HS-27A (cell line): ENCODE data around the gene ZNF423.

Source experiments
- DNase-seq: peaks from one replicate; pipeline ENCODE4 v3.0.0-alpha.2; 2012; ENCODE audit warnings: low read depth, missing footprints

Gene ZNF423

DNA sequence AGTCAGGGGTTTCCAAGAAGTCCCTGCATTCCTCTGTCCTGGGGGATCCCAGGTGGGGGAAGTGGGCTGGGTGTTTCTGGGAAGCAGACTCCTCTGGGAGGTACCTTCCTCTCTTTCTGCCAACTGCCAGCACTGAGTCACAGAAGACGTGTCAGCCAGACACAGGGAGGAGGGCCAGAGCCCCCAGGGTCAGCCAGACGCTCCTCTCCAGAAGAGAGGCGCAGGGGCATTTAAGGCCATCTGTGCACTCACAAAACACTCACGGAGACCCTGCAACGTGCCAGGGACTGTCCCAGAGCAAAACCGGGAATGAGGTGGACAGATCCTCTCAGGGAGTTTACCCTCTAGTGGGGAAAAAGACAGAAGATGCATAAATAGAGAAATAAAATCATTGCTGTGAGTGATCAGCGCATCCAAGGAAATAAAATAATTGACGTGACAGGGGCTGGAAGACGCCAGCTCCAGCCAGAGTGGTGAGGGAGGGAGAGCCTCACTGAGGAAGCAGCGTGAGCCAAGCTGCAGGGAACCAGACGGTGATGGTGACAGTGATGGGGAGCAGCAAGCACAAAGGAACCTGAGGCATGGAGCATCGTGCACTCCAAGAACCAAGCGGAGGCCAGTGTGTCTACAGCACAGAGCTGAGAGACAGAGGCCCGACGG lies 105.4 kb downstream of the ZNF423 start:
- no peak for DNase-seq

DNA sequence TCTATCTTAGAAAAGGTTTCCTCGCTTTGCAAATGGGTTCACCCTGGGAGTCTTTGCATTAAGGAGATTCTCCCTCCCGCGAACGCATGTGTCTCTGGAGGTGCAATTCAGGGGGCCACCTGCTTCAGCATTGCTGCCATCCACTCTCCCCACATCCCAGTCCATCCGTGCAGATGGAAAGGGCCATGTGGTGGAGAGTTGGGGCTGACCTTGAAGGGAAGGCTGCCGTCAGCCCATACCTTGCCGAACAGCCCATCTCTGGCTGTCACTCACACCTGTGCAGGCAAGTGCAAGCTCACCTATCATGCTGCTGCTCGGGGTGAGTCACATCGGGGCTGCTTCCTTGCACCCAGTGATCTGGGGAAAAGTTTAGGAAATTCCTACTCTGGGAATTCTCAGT lies 106.1 kb downstream of the ZNF423 start:
- DNase-seq, result no peak

DNA sequence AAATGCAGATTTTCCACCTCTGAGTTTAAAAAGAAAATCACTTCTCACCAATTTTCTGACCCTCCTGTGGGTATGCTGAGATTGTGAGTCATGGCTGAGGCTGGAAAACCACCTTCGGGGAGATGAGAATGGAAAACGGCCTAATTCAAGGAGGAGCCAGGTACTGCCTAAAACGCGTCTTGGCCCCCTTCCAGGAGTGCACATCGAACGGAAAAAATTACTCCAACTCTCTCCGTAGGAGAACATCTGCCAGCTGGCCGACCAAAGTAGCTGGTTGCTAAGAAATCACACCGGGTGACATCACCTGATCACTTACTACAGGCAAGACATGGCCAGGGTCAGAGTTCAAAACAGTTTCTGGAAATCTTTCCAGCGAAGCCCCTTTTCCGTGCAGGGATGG lies 107.6 kb downstream of the ZNF423 start:
- DNase-seq, result no peak

DNA sequence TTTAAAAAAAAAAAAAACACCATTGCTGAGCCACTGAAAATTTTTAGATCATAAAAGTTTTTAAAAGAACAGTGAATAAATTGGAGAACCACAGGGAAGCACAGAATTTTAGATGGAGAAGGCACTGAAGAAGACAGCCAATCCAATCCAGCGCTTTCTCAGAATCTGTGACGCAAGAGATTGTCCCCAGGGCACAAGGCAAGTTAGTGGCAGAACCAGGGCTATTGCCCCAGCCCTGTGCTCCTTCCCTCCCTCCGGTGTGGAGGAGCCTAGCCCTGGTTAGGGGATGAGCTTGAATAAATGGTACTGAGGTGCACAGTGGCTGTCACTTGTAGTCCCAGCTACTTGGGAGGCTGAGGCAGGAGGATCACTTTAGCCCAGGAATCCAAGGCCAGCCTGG lies 108.3 kb downstream of the ZNF423 start:
- no peak for DNase-seq

DNA sequence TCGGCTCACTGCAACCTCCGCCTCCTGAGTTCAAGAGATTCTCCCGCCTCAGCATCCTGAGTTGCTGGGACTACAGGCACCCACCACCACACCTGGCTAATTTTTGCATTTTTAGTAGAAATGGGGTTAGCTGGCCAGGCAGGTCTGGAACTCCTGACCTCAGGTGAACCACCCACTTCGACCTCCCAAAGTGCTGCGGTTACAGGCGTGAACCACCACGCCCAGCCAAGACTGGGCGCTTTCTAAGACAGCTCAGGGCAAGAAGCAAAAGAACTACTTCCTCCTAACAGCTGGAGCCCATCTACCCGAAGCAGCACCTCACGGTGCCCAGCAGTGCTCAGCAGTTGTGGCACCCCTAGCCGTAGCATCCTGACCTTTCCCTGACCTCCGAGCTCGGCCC lies 109.4 kb downstream of the ZNF423 start:
- DNase-seq, result no peak

DNA sequence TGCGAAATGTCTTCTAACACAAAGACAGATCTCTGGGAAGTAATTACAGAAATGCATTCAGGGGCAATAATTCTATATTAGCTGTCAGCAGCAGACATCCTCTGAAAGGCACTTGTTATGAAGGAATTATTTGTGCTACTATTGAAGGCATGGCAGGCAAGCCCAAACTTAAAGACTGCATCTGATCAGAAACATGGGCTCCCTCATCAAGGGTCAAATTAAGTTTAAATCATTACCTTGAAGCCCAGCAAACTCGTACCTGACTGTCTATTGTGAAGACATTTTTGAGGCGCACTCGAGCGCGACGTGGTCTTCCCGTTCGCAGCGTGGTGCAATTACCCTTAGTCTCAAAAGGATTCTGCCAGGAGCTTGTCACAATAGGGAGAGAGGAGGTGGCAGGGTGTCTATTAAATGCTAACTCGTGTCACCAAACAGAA lies 110.6 kb downstream of the ZNF423 start:
- DNase-seq, result no peak

DNA sequence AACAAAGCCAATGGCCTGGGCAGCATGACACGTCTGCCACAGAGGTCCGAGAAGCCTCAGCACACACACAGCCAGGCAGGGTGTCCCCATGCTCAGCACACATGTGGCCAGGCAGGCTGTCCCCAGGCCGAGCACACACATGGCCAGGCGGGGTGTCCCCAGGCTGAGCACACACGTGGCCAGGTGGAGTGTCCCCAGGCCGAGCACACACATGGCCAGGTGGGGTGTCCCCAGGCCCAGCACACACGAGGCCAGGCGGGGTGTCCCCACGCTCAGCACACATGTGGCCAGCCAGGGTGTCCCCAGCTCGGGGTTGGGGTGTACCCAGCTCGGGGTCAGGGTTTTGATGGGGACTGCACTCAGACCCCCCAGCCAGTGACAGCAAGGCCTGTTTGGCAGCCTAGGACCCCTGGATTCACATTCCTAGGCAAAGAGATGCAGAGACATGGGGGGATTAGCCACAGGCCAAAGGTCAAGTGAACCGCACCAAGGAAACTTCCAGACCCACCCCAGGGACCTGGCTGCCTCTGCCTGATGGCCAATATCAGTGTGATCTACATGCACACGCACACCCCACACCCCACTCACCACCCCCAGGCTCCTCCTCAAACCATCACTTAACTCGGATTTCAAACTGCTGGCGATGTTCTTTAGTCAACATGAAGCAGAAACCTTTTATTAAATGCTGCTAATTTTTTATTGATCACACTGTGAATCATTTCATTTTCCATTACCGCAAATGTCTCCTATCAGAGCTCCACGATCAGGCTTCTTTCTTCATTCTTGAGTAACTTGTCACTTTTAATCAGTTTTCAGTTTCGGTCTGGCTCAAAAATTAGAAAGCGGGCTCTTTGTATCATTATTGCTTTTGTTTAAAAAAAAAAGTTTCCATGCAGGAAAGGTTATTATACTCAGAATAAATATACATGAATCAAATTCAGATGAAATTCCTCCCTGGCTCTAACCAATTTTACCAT lies 111.4 kb downstream of the ZNF423 start:
- no peak for DNase-seq

DNA sequence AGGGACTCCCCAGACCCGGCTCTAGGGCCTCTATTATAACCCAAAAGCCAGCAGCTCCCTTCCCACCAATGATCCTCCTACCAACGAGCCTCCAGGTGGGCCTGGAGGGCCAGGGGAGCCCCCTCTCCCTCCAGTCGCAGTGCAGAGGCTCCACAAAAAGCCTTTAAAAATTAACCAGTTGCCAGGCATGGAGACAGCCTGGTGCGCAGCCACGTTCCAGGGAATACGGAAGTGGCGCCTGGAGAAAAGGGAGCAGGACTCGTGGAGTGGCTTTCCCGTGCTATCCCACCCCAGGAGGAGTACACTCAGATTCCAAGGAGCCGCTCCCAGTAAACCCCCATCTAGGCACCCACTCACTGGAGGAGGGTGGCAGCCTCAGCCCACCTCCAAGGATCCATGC lies 112.3 kb downstream of the ZNF423 start:
- no peak for DNase-seq

DNA sequence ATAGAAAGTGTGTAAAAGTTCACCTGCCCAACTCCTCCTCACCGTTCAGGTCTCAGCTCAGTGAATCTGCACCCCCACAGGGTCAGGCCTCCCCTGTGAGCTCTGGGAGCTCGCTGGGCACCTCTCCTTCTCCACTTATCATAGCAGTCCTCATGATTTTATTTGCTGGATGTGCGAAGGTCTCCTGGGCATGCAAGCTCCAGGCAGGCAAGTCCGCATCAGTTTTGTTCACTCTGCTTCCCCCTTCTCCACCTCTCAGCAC lies 112.8 kb downstream of the ZNF423 start:
- no peak for DNase-seq

DNA sequence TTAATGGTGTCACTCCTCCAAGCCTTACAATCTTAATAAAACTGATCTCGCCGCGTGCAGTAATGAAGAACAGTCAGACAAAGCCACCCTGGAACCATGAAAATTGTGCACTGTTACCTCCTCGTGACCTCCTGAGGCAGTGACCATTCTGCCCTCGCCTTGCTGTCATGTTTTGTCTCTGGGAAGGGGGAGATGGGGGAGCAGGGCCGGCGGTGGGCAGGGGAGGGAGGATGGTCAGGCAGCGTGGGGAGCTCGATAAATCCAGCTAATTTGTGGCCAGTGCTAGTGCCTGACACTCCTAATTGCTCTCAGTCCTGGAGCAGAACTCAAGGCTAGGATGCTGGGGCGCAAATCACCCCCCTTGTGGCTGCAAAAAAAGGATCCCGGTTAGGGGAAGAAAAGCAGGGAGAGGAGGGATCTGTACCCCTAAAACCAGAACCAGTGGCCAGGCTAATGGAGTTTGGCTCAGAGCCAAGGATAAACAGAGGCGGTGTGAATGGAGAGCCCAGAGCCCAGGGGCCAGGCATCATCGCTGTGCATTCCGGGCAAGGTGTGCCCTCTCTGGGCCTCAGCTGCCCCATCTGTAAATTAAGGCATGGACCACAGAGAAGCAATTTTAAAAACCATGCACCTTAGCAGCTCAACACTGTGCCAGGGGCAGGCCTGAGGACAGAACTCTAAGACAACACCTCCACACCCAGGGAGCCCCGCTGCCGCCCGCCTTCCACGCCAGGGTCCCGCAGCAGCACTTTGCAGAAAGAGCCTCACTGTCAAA lies 113.3 kb downstream of the ZNF423 start:
- DNase-seq, result no peak

DNA sequence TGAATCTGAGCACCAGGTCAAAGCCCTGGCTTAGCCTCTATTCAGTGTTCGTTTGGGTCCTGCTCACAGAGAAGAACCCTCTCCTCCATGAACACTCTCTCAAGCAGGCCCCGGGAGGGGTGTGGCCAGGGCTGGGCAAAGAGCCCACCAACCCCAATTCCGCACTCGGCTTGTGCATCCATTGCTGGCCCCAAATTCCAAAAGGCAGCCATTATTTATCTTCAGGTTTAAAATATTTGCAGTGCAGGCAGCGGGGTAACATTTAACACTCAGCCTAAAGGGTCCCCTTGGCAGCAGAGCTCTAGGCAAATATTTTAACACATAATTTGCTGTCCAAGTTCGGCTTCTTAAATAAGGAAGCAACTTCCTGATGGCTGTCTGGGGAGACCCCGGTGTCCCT lies 115.7 kb downstream of the ZNF423 start:
- no peak for DNase-seq

DNA sequence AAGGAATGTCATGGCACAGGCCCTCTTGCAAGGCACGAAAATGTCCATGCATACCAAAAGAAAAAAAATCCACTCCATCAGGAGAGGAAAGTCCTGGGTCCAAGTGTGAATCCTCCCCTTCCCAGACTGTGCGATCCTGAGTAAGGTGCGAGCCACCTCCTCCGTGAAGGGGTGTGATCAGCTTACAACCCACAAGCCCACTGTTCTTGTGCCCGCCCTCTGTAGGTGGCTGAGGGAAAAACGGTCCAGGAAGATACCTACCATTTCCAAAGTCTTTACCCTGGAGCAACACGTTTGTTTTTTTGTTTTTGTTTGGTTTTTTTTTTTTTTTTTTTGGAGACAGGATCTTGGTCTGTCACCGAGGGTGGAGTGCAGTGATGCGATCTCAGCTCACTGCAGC lies 116.5 kb downstream of the ZNF423 start:
- no peak for DNase-seq

DNA sequence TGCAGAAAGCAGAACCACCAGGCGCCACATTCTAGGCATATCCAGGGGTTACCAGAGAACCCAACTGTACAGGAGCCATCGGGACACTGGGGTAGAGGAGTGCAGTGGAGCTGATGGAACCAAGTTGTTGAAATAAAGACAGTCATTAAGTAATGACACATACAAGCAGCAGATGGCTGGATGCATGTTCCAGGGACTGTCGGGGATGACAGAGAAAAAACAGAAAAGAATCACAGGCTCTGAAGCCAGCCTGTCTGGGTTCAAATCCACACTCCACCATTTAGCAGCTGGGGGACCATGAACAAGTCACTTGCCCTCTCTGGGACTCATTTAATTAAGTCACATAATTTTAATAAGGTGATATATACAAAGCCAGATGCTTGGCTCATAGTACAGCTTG lies 117.1 kb downstream of the ZNF423 start:
- DNase-seq, result no peak

DNA sequence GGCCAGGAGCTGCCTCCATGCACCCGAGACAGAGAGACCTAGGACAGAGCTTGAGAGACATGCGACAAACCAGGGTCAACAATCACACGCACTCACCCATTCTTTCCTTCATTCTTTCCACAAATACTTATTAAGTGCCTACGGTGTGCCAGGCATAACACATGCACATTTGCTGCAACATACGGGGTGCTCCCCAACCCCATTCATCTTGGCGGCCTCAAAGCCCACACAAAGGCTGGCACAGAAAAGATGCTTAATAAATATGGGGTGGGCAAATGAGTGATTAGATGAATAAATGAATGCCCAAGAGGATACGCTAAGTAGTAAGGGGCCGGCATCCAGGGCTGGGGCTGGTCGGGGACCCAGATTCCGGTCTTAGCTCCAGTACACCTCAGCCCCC lies 117.9 kb downstream of the ZNF423 start:
- DNase-seq, result no peak

DNA sequence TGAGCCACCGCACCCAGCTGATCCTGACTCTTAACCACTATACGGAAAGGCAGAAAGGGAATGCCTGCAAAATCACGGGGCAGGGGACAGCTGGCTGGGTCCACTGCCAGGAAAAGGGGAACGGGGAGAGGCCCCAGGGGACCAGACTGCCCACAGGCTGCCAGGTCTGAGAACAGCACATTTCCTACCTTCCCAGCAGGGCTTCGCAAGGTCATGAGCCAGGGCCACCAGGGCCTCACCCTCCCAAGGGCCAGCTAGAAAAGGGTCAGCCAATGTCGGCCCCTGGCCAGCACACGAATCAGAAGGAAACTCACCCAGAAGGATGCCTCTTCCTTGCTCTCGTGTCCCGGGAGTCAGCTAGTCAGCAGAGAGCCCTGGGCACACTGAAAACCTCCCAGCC lies 118.4 kb downstream of the ZNF423 start:
- no peak for DNase-seq

DNA sequence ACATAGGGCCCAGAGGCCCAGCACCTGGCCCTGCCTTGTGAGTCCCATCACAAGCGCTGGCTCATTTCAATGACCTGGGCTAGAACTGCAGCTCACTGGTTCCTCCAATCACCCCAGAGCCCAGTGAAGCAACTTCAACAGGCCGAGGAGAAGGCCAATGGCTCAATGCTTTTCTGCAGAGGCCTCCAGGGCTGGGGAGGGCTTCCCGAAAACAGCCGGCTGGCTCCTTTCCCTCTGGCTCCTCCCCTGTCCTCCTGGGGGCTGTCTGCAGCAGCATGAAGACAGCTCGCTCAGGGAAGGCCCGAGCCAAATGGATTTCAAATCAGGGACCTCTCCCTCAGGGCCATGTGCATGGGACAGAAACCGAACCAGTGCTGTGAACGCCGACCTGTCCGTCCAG lies 121.6 kb downstream of the ZNF423 start:
- DNase-seq, result no peak

DNA sequence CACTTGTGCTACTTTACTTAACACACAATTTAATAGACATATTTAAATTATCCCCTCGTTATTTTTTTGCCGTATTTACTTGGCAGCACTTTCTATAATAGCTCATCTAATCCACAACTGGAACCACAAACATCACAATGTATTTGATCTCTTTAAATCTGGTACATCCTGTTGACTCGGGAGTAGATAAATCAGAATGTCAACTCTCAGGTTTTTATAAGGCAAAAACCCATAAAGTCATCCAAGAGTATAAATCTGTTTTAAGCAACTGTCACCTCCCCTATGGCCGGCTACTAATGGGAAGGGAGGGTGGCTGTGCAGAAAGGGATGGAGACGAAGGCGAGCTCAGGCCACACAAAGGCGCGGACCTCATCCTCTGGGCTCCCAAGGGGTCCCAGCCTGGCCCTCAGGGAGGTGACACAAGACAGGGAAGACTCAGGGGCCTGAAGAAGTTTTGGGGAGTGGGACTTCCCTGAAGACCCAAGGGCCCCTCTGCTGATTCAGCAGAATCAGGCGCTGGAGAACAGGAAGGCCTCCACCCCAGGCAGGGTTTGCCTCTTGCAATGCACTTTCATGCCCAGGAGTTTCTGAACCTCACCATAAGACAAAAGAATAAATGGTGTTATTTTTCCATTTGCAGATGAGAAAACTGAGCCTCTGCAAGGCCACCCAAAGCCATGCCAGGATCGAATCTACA lies 122.5 kb downstream of the ZNF423 start:
- DNase-seq, result no peak

DNA sequence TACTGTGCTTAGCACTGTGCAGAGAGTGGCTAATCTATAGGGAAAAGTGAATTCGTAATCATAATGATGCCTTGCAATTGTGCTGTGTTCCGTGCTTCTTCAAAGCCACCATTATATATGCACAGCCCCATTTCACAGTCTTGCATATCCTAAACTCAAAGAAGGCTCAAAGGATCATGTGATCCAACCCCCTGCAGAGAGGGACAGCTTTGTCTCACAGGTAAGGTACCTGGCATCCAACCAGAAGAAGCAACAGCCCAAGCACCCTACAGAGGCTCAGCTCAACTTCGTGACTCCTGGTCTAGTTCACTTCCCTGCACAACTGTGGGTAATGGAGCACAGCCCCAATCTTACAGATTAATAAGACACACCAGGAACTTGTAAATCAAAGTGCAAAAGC lies 124.0 kb downstream of the ZNF423 start:
- no peak for DNase-seq

DNA sequence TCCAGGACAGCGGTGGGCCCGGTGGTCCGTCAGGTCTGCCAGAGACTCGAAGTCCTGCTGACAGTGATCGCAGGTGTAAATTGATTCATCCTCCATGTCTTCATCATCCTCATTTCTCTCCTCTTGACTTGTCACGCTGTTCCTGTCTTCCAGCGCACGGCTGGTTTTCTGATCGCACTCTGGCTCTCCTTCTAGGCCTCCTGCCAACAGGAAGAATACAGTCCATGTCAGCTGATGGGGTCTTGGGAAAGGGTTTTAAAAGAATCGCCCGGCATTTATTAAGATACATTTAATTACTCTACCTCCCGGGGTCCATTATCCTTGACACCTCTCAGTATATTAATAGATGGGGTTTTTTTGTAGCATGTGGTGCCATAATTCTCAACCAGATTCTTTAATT lies 125.1 kb downstream of the ZNF423 start:
- no peak for DNase-seq

DNA sequence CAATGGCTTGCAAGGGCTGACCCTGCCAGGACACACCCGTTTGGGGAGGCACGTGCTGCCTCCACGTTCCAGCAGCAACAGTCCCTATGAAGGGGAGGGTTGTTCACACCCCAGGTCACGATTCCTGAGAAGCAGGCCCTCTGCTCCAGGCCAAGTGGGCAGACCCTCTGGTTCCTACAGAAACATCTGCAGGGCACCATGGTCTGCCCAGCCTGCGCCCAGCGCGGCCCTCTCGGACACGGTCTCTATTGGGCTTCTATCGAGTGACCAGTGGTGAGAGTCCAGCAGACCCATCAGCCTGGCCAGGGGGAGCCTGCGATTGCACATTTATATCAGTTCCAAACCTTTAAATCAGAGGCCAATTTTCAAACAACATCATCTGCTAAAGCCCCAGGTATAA lies 128.3 kb downstream of the ZNF423 start:
- no peak for DNase-seq

DNA sequence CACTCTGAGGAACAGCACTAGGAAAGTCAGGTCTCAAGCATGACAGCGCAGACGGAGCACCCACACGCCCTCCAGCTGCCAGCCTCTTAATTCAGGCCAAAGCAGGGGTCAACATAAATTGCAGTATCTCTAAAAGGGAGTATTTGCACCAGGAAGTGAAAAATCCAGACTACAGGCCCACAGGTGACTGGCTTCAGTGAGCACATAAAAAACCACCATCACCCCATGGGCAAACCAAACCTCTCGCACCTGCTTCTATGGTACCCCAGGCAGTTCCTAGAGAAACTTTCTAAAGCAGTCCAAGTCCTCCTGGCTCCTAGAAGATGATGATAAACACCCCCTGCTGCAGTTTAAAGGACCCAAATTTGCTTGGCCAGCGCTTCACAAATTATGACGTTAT lies 129.8 kb downstream of the ZNF423 start:
- DNase-seq, result no peak

DNA sequence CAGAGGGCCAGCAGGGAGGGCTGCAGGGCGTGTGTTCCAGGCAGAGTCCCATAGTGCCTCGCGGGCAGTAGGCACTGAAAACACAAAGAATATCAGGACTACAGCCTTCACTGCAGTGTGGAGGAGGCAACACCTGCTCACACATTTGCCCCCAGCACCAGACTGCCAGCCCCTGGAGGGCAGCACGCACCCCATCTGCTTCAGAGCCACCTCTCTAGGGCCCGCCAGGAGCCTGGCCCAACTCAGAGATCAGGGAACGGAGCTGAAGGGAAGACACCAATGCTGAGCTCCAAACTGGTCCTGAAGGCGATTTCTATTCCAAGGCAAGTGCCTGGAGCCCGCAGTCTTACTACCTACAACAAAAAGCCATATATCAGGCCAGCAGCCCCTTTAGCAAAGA lies 130.3 kb downstream of the ZNF423 start:
- no peak for DNase-seq
